Kidney tubule cell (primary cell): ENCODE data around the gene LAMA3.

Source experiments
- DNase-seq: peaks from one replicate; pipeline ENCODE4 v3.0.0-alpha.2; 2018; ENCODE audit warnings: low spot score

Gene LAMA3

GRCh38 chr18:23824669-23825068 lies 135.4 kb downstream of the LAMA3 start:
- DNase-seq = peak; percentile 77

GRCh38 chr18:23825496-23825895 lies 136.2 kb downstream of the LAMA3 start:
- peak; percentile 30 for DNase-seq

DNA sequence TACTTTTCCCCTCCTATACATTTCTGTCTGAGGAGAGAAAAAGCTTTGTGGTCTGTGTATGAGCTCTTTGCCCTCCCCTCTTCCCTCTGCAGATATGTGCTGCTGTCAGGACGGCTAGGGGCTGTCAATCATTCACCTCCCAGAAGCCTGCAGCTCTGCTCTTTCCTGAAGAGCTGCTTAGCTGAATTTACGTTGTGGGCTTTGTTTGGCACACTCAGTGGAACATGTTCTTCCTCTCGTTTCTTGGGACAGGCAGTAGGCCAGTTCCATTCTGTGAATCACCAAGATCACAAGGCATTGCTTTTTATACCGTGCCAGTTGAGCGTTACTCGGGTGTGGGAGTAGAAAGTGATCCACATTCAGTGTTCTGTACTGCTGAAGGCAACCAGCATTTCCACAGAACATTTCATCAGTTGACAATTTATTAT lies 136.7 kb downstream of the LAMA3 start:
- peak; percentile 97 for DNase-seq

- DNase-seq = peak; percentile 30
These were observed 137.8 kb downstream of the LAMA3 start for GRCh38 chr18:23826850-23827620.

DNA sequence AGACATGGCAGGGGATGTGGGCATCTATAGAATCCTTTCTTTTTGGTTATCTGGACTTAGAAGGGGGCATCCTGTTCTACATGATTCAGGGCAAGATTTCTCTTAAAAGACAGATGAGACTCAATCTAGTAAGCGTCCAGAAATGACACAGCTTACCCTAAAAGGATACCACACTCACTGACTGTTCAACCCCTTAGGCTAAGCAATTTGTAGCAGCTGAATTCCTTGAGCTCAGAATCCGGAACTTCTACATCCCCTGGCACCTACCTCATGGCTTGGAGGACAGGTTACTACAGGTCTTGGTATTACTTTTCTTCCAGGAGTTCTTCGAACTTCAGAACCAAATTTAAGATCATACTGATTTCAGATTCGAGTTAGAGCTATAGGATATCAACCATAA lies 138.4 kb downstream of the LAMA3 start:
- DNase-seq = peak; percentile 97

DNA sequence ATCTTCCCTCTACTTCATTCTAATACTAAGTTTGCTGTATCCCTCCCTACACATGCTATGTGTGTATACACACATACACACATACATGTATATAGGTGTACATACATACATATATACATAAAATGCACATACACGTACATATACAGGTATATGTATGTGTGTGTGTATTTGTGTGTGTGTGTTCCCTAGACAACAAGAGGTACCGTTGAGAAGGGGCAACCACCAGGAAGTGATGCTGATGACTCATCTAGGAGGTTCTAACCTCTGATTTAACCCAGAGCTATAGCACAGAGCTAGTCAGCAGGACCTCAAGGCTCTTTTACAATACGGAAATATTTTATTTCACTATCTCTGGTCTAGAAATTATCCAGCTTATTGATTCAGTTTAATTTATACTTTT lies 139.2 kb downstream of the LAMA3 start:
- DNase-seq = peak; percentile 96

GRCh38 chr18:23832911-23833310 lies 143.7 kb downstream of the LAMA3 start:
- DNase-seq = no peak

- no peak for DNase-seq
These were observed 144.5 kb downstream of the LAMA3 start for GRCh38 chr18:23833714-23834113.

DNA sequence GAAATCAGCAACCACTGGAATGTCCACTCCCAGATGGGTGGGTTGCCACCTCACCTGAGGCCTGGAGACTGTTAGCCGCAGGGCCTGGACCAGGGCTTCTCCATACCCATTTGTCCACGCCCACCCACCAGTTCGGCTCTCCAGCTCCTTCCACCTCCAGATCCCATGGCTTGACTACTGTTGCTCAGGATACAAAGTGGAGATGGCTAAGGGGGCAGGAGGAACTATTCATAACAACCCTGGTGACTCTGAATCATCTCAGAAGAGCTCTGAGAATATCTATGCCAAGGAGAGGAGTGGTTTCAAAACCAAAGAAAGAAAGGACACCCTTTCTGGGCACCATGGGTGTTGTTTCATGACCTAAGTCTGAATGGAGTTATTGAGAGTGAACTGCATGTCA lies 145.8 kb downstream of the LAMA3 start:
- peak; percentile 50 for DNase-seq

GRCh38 chr18:23835506-23835905 lies 146.3 kb downstream of the LAMA3 start:
- DNase-seq = no peak

DNA sequence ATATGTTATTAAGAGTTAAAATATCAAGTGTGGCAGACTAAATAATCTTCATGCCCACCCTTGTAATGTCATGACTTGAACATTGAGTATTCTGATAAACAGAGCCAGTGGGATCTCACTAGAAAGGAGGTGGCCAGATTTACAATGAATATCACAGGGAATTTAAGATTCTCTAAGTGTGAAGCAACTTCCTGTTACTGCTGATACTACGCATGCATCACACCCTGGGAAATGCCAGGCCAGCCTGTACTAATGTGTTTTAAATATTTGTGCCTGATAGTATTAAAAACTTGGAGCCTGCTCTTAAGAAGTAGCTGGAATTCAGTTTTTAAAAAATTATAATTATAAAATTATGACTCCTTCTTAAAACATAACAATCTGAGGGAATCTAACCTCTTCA lies 148.3 kb downstream of the LAMA3 start:
- peak; percentile 81 for DNase-seq

GRCh38 chr18:23838233-23838632 lies 149.0 kb downstream of the LAMA3 start:
- DNase-seq = no peak

GRCh38 chr18:23838801-23839366 lies 149.6 kb downstream of the LAMA3 start:
- DNase-seq = peak; percentile 70

DNA sequence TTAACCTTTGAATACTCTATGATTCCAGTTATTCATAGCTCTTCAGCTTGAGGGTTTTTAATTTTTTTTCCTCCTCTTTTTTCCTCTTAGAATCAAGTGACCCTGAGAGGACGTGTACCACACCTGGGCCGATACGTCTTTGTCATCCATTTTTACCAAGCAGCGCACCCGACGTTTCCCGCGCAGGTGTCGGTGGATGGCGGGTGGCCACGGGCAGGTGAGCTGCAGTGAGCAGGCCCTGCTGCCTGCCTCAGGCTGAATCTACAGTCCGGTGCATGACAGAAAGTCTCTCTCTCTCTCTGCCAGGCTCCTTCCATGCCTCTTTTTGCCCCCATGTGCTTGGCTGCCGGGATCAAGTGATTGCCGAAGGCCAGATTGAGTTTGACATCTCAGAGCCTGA lies 153.1 kb downstream of the LAMA3 start:
- no peak for DNase-seq

GRCh38 chr18:23844991-23845680 lies 155.9 kb downstream of the LAMA3 start:
- DNase-seq = peak; percentile 76

- no peak for DNase-seq
These were observed 156.9 kb downstream of the LAMA3 start for GRCh38 chr18:23845988-23846630.

DNA sequence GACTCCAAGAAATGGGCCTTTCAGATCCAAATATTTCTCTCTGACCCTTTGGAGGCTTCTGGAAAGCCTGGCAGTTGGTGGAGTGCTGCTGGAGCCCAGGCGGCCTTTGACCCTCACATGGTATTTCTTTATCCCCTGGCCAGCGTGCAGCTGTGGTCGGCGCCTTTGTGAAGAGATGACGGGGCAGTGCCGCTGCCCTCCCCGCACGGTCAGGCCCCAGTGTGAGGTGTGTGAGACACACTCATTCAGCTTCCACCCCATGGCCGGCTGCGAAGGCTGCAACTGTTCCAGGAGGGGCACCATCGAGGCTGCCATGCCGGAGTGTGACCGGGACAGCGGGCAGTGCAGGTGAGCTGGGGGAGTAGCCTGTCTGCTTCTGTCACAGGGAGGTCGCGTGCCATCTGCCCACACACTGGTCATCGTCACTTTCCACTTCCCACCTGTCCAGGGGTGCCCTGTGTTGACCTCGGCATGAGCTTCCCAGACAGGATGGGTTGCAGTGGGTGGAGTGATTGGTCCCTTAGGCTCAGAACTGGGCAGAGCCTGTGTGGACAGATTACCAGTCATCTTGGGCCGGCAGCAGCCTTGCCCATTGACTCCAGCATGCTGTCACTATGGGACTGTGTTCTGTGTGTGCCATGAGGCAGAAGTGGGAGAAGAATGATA lies 158.2 kb downstream of the LAMA3 start:
- no peak for DNase-seq

- peak; percentile 80 for DNase-seq
These were observed 159.9 kb downstream of the LAMA3 start for GRCh38 chr18:23849141-23849540.

- DNase-seq = no peak
These were observed 161.0 kb downstream of the LAMA3 start for GRCh38 chr18:23850215-23850614.

DNA sequence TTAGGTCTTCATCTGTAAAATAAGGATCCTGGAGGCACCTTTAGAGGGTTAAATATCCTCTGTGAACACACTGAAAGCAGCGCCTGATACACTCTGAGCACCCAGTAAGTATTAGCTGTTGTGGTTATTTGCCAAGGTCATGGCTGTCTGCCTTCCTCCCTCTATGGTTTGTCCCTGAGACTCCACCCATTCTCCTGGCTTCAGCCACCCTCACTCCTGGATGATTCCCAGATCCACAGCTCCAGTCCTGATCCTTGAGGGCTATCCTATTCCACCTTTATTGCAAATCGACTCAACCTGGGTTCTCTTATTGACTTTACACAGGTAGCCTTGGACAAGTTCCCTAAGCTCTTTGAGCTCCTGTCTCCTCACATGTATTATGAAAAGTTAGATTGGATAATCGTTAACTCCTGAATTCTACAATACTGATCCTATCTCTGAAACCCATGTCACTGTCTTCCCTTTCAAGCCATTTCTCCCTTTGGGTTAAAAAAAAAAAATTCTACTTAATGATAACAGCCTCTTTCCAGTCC lies 162.3 kb downstream of the LAMA3 start:
- DNase-seq = no peak

DNA sequence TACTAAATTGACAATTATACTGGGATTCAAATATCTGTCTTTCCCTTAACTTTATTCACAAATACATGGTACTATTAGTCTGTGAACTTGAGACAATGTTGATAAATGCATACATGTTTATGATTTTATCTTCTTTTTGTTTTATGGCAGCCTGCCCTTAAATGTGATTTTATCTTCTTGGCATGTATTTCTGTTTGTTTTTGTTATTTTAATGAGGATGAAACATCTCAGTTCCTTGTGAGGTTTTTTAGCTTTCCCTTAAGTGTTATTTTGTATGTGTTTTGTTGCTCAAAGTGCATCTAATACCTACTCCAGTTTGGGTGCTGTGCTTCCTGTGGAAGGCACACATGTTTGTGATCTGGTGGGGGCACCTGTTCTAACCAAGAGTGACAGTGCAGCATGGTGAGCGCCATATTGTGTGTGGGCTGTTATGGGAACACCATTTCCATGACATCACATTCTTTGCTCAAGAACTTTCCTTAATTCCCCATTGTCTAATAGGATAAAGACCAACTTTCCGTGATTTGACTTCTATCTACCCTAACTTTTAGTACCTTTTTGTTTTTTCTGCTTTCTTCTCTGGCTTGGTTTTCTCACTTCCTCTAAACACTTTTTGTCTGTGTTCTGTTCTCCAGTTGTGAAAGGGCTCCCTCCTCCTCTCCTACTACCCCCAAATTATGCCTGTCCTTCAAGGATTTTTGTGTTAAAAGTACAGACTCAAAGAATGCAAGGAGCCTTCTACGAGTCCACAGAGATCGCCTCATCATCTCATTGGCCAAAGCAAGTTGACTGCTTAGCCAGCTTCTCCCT lies 163.2 kb downstream of the LAMA3 start:
- no peak for DNase-seq
